HS-5 (cell line): ENCODE data around the gene NPBWR2.

Experiments used
- DNase-seq: peaks from one replicate; pipeline ENCODE4 v3.0.0-alpha.2; 2012; ENCODE audit warnings: low read depth

NPBWR2 gene

GRCh38 chr20:64072498-64073063 is 34.8 kb downstream of the NPBWR2 start:
- no peak for DNase-seq

GRCh38 chr20:64071341-64072332 is 35.7 kb downstream of the NPBWR2 start:
- DNase-seq: no peak

GRCh38 chr20:64070244-64070993 is 36.9 kb downstream of the NPBWR2 start:
- DNase-seq: no peak

- DNase-seq: no peak
Measured at GRCh38 chr20:64069614-64070243, 37.6 kb downstream of the NPBWR2 start.

GRCh38 chr20:64069209-64069613 is 38.2 kb downstream of the NPBWR2 start:
- DNase-seq: no peak

- no peak for DNase-seq
Measured at GRCh38 chr20:64068386-64069208, 38.8 kb downstream of the NPBWR2 start.

GRCh38 chr20:64067733-64068307 is 39.5 kb downstream of the NPBWR2 start:
- DNase-seq: no peak

GRCh38 chr20:64067005-64067632 is 40.2 kb downstream of the NPBWR2 start:
- DNase-seq: no peak

- DNase-seq: peak; percentile 92
Measured at GRCh38 chr20:64065974-64066343, 41.4 kb downstream of the NPBWR2 start.

- no peak for DNase-seq
Measured at GRCh38 chr20:64065062-64065973, 42.0 kb downstream of the NPBWR2 start.

GRCh38 chr20:64064145-64064698 is 43.1 kb downstream of the NPBWR2 start:
- no peak for DNase-seq

GRCh38 chr20:64063389-64064144 is 43.8 kb downstream of the NPBWR2 start:
- DNase-seq: no peak

GRCh38 chr20:64062596-64063388 is 44.6 kb downstream of the NPBWR2 start, which contains the start of gene TCEA2:
Gene TCEA2 (plus strand): TSS chr20:64063198. CDS start chr20:64063313, 115 bp downstream.
- peak; percentile 85 for DNase-seq

- no peak for DNase-seq
Measured at GRCh38 chr20:64062276-64062595, 45.1 kb downstream of the NPBWR2 start.

- DNase-seq: no peak
Measured at GRCh38 chr20:64058536-64058935, 48.8 kb downstream of the NPBWR2 start.

- DNase-seq: no peak
Measured at GRCh38 chr20:64057628-64058498, 49.5 kb downstream of the NPBWR2 start.
